ENCODE results near the gene GNAQ. TPM values are rescaled to one million over a fixed set of nuclear protein-coding genes. Genes with fewer than 3 reads are reported as not detected.

GNAQ gene
- total RNA-seq, 1 experiment from 2014 or later = 0.51 TPM

DNA sequence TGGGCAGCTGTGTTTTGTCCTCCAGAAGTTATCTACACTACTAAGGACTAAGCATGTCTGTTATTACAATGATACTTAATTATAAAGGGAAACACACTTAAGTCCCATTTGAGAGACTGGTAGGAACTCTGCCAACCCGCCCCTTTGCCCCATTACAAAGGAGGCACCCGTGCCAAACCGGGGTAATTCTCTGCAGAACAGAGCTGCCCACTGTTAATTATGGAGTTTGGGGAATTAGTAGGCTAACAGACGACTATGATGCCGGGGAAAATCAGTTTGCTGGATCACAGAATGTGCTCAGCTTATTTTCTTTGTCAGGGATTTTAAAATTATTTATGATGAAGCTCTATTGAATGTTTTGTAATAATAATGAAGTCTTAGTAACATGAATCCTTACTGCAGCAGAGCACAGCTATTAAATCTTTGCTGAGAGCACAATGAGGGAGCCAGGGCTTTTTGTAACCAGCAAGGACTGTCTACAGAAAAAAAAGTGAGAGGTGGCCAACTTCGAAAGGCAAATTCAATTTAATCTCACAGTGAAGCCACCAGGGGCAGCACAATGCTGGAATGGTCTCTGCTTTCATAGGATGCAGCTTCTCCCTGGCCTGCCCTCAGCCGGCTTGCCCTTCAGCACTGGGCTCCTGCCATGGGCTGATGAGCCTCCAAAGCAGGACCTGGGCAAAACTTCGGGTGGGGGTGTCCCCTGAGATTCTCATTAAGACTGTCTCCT, 134.5 kb downstream of the GNAQ start:
- no peak for ATAC-seq

DNA sequence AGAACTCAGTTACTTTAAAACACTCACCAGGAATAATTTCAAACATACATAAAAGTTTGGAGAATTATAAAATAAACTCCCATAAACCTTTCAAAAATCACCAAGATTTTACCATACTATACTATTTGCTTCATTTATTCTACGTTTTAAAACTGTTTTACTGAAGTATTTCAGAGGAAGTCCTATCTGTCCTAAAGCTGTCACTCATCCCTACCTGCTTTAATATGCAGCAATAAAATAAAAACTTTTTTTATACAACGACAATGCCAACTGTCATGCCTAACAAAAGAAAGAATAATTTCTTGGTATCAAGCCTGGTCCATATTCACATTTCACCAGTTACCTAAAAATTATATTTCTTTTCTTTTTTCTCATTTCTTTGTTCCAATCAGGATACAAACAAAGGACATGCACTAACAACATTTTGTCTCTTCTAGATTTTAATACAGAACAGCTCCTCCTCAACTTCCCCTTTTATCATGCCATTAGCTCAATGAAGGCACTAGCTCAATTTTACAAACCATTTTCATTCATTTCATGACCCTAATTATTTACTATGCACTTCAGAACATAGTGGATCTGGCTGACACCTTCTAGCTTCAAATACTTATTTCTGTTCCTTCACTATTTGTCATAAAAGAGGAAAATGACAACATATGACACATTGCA, 135.2 kb downstream of the GNAQ start:
- ChIA-PET CTCF (no interaction called here), POLR2A (ENCODE audit: unreplicated experiment) (no interaction called here)
- H3K4me3 ChIP-seq (ENCODE audit: low read length) = no peak overlapping the region
- no peaks in the 10 kb centered on the region for H3K79me2 ChIP-seq (ENCODE audit: low read length)
- intact Hi-C loops (cut with micrococcal nuclease) = no loop called here
- no TSS peak for BruUV-seq (replicated peaks)
- H3K36me3 ChIP-seq (ENCODE audit: low read depth, low read length) = no peaks in the 10 kb centered on the region
- TF ChIP-seq, protein P1, sequence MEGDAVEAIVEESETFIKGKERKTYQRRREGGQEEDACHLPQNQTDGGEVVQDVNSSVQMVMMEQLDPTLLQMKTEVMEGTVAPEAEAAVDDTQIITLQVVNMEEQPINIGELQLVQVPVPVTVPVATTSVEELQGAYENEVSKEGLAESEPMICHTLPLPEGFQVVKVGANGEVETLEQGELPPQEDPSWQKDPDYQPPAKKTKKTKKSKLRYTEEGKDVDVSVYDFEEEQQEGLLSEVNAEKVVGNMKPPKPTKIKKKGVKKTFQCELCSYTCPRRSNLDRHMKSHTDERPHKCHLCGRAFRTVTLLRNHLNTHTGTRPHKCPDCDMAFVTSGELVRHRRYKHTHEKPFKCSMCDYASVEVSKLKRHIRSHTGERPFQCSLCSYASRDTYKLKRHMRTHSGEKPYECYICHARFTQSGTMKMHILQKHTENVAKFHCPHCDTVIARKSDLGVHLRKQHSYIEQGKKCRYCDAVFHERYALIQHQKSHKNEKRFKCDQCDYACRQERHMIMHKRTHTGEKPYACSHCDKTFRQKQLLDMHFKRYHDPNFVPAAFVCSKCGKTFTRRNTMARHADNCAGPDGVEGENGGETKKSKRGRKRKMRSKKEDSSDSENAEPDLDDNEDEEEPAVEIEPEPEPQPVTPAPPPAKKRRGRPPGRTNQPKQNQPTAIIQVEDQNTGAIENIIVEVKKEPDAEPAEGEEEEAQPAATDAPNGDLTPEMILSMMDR (conservative IDR thresholded peaks at IDR 0.05; ENCODE audit: low read depth, low read length) = no peak
- TF ChIP-seq EZH2 (IDR thresholded peaks at IDR 0.05; ENCODE audit: low read length, unreplicated experiment) (no peak), EZH2phosphoT487 (IDR thresholded peaks at IDR 0.05; ENCODE audit: borderline replicate concordance, low read length) (no peak)
- no peaks in the 10 kb centered on the region for H3K4me1 ChIP-seq (ENCODE audit: insufficient read depth, low read length)
- no peaks in the 10 kb centered on the region for H3K9me3 ChIP-seq (ENCODE audit: low read length)
- H2AFZ ChIP-seq (ENCODE audit: low read length) = no peak overlapping the region
- no peaks in the 10 kb centered on the region for H3K27me3 ChIP-seq (ENCODE audit: low read length)
- no peaks in the 10 kb centered on the region for H4K20me1 ChIP-seq (ENCODE audit: low read length)
- H3K4me2 ChIP-seq (ENCODE audit: low read length) = no peak overlapping the region
- H3K9me2 ChIP-seq (replicated peaks; ENCODE audit: low read length) = no peaks in the 10 kb centered on the region
- ATAC-seq = no peak
- no peak for DNase-seq
- H3K27ac ChIP-seq (ENCODE audit: low read length) = no peak overlapping the region
- H3F3A ChIP-seq (ENCODE audit: low read length, unreplicated experiment) = no peaks in the 10 kb centered on the region
- no peak overlapping the region for H3K9ac ChIP-seq (ENCODE audit: low read length)

More for the DNA sequence above, 134.5 kb downstream of the GNAQ start:
- Histone ChIP-seq H3K27me3 (ENCODE audit: low read length) (no peaks in the 10 kb centered on the region), H2AFZ (ENCODE audit: low read length) (no peak overlapping the region), H3K9ac (ENCODE audit: low read length) (no peak overlapping the region), H3K9me2 (replicated peaks; ENCODE audit: low read length) (no peaks in the 10 kb centered on the region), H3K27ac (ENCODE audit: low read length) (no peak overlapping the region), H3K79me2 (ENCODE audit: low read length) (no peaks in the 10 kb centered on the region), H3K36me3 (ENCODE audit: low read depth, low read length) (no peaks in the 10 kb centered on the region), H4K20me1 (ENCODE audit: low read length) (no peaks in the 10 kb centered on the region), H3K4me1 (ENCODE audit: insufficient read depth, low read length) (no peaks in the 10 kb centered on the region), H3K4me3 (ENCODE audit: low read length) (no peak overlapping the region), H3K4me2 (ENCODE audit: low read length) (no peak overlapping the region), H3F3A (ENCODE audit: low read length, unreplicated experiment) (no peaks in the 10 kb centered on the region), H3K9me3 (ENCODE audit: low read length) (no peaks in the 10 kb centered on the region)
- intact Hi-C loops (cut with micrococcal nuclease) = no loop called here
- DNase-seq = peak; percentile 8
- ChIA-PET POLR2A (ENCODE audit: unreplicated experiment) (no interaction called here), CTCF (no interaction called here)
- no peak for TF ChIP-seq EZH2phosphoT487 (IDR thresholded peaks at IDR 0.05; ENCODE audit: borderline replicate concordance, low read length)
- TF ChIP-seq, protein P1 (conservative IDR thresholded peaks at IDR 0.05; ENCODE audit: low read depth, low read length) = peak; percentile 49
- BruUV-seq (replicated peaks) = no TSS peak

DNA sequence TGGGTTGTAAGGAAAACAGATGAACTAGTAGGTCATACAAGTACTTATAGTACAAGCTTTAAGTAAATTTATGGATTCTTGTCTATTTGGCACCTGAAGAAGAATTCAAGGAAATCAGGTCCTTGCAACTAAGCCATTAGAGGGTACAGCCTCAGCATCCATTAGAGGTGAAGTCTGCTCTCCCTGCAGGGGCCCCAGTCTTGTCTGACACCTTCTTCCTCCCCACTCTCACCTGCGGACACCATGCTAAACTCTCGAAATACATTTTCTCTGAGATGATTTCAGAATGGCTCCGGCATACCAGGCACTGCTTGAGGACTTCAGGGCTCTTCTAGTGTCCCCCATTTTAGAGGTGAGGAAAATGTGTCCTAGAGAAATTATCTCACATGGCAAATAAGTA, 137.9 kb downstream of the GNAQ start:
- Histone ChIP-seq H3K4me1 (ENCODE audit: insufficient read depth, low read length) (no peaks in the 10 kb centered on the region), H4K20me1 (ENCODE audit: low read length) (no peaks in the 10 kb centered on the region), H3K9me2 (replicated peaks; ENCODE audit: low read length) (no peaks in the 10 kb centered on the region), H3K9ac (ENCODE audit: low read length) (no peak overlapping the region), H3K36me3 (ENCODE audit: low read depth, low read length) (no peaks in the 10 kb centered on the region), H3K4me2 (ENCODE audit: low read length) (no peak overlapping the region), H3K9me3 (ENCODE audit: low read length) (no peaks in the 10 kb centered on the region), H3K79me2 (ENCODE audit: low read length) (no peaks in the 10 kb centered on the region), H3K27me3 (ENCODE audit: low read length) (no peaks in the 10 kb centered on the region), H3F3A (ENCODE audit: low read length, unreplicated experiment) (no peaks in the 10 kb centered on the region), H2AFZ (ENCODE audit: low read length) (no peak overlapping the region), H3K27ac (ENCODE audit: low read length) (no peak overlapping the region), H3K4me3 (ENCODE audit: low read length) (no peak overlapping the region)
- intact Hi-C loops (cut with micrococcal nuclease) = no loop called here
- DNase-seq = no peak
- POLR2A ChIA-PET (ENCODE audit: unreplicated experiment) = no interaction called here
- BruUV-seq (replicated peaks) = no TSS peak
- CTCF ChIA-PET = no interaction called here
- no peak for TF ChIP-seq EZH2phosphoT487 (IDR thresholded peaks at IDR 0.05; ENCODE audit: borderline replicate concordance, low read length)
- no peak for ATAC-seq
